Measurements from ENCODE around the gene AGT. TPM values are rescaled to one million over a fixed set of nuclear protein-coding genes. Genes with fewer than 3 reads are reported as not detected.
A peak's percentile ranks its signal among the peaks of the same experiment; 100 is the strongest.
"Not testable (repeated sequence)": the region's sequence is repeated elsewhere in the genome, so short reads cannot be mapped to it uniquely, and the experiment has no call there.

The AGT gene
- total and polyA plus RNA-seq, 3 experiments from 2014 or later, result not detected

GRCh38 chr1:230701434-230701833, 12.5 kb downstream of the AGT start:
- H3K27ac ChIP-seq (ENCODE audit: low read depth, low read length), result no peak overlapping the region
- H3K27me3 Mint-ChIP-seq, result peaks cover 7 to 8% of the 10 kb centered on the region in 2 donors
- H3K4me1 ChIP-seq (ENCODE audit: insufficient read depth, low read length), result no peaks in the 10 kb centered on the region
- H3K9me3 Mint-ChIP-seq, result no peaks in the 10 kb centered on the region
- ChIA-PET CTCF (no interaction called here), POLR2A (no interaction called here)
- H3K9me3 ChIP-seq (ENCODE audit: low read length), result no peaks in the 10 kb centered on the region
- no peak overlapping the region for H3K27ac Mint-ChIP-seq
- no peak for DNase-seq
- no peaks in the 10 kb centered on the region for H3K4me1 Mint-ChIP-seq
- no peaks in the 10 kb centered on the region for H3K36me3 ChIP-seq (ENCODE audit: insufficient read depth, low read length)
- H3K4me3 ChIP-seq (ENCODE audit: low read length), result no peak overlapping the region
- no peaks in the 10 kb centered on the region for H3K36me3 Mint-ChIP-seq
- peaks cover 3% of the 10 kb centered on the region for H3K27me3 ChIP-seq (ENCODE audit: insufficient read depth, low read length, poor library complexity, severe bottlenecking)
- H3K4me3 Mint-ChIP-seq, result no peak overlapping the region

GRCh38 chr1:230700132-230700531, 13.8 kb downstream of the AGT start:
- Histone ChIP-seq H3K27me3 (ENCODE audit: insufficient read depth, low read length, poor library complexity, severe bottlenecking) (peaks cover 3% of the 10 kb centered on the region), H3K4me1 (ENCODE audit: insufficient read depth, low read length) (no peaks in the 10 kb centered on the region), H3K9me3 (ENCODE audit: low read length) (no peaks in the 10 kb centered on the region), H3K36me3 (ENCODE audit: insufficient read depth, low read length) (no peaks in the 10 kb centered on the region), H3K27ac (ENCODE audit: low read depth, low read length) (no peak overlapping the region), H3K4me3 (ENCODE audit: low read length) (no peak overlapping the region)
- POLR2A ChIA-PET, result no interaction called here
- Mint-ChIP-seq H3K36me3 (peaks cover 0 to 2% (median 0%) of the 10 kb centered on the region in 3 donors), H3K27me3 (peaks cover 5 to 8% of the 10 kb centered on the region in 2 donors), H3K27ac (no peak overlapping the region), H3K4me1 (peaks cover 0 to 2% (median 0%) of the 10 kb centered on the region in 3 donors), H3K4me3 (no peak overlapping the region), H3K9me3 (no peaks in the 10 kb centered on the region)
- DNase-seq, result no peak
- CTCF ChIA-PET, result no interaction called here

DNA sequence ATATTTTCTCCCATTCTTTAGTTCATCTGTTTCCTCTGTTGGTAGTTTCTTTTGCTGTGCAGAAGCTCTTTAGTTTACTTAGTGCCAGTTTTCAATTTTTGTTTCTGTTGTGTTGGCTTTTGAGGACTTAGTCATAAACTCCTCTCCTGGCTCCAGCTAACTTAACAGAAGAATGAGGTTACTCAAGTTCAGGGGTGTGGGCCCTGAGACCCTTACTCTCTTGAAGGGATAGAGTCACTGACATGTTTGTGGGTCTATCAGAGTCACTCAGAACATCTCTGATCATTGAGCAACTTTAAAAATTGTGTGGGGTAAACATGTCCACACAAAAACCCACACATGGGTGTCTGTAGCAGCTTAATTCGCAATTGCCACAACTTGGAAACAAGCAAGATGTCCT, 14.2 kb downstream of the AGT start:
- H3K9me3 Mint-ChIP-seq, result no peaks in the 10 kb centered on the region
- H3K4me1 ChIP-seq (ENCODE audit: insufficient read depth, low read length), result no peaks in the 10 kb centered on the region
- H3K36me3 Mint-ChIP-seq, result peaks cover 0 to 2% (median 0%) of the 10 kb centered on the region in 3 donors
- H3K4me1 Mint-ChIP-seq, result peaks cover 0 to 2% (median 0%) of the 10 kb centered on the region in 3 donors
- ChIA-PET POLR2A (no interaction called here), CTCF (no interaction called here)
- peaks cover 5 to 7% of the 10 kb centered on the region in 2 donors for H3K27me3 Mint-ChIP-seq
- no peaks in the 10 kb centered on the region for H3K36me3 ChIP-seq (ENCODE audit: insufficient read depth, low read length)
- H3K4me3 Mint-ChIP-seq, result no peak overlapping the region
- peaks cover 3% of the 10 kb centered on the region for H3K27me3 ChIP-seq (ENCODE audit: insufficient read depth, low read length, poor library complexity, severe bottlenecking)
- H3K9me3 ChIP-seq (ENCODE audit: low read length), result no peaks in the 10 kb centered on the region
- H3K27ac ChIP-seq (ENCODE audit: low read depth, low read length), result no peak overlapping the region
- H3K27ac Mint-ChIP-seq, result peak overlapping the region in 1 of 8 donors; percentile 33
- no peak overlapping the region for H3K4me3 ChIP-seq (ENCODE audit: low read length)
- DNase-seq, result no peak

DNA sequence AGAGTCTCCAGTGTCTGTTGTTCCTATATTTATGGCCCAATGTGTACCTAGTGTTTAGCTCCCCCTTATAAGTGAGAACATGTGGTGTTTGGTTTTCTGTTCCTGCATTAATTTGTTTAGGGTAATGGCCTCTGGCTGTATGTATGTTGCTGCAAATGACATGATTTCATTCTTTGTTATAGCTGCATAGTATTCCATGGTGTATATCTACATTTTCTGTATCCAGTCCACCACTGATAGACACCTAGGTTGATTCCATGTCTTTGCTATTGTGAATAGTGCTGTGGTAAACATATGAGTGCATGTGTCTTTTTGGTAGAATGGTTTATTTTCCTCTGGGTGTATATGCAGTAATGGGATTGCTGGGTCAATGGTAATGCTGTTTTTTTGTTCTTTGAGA, 15.0 kb downstream of the AGT start:
- H3K36me3 Mint-ChIP-seq; H3K9me3 Mint-ChIP-seq; H3K4me3 ChIP-seq (ENCODE audit: low read length); H3K27me3 Mint-ChIP-seq; DNase-seq; H3K9me3 ChIP-seq (ENCODE audit: low read length); H3K36me3 ChIP-seq (ENCODE audit: insufficient read depth, low read length); H3K4me1 ChIP-seq (ENCODE audit: insufficient read depth, low read length); H3K27ac Mint-ChIP-seq; H3K27me3 ChIP-seq (ENCODE audit: insufficient read depth, low read length, poor library complexity, severe bottlenecking); H3K4me3 Mint-ChIP-seq; POLR2A ChIA-PET; H3K4me1 Mint-ChIP-seq; CTCF ChIA-PET; H3K27ac ChIP-seq (ENCODE audit: low read depth, low read length): not testable (repeated sequence)

GRCh38 chr1:230698130-230698529, 15.8 kb downstream of the AGT start:
- peaks cover 3% of the 10 kb centered on the region for H3K27me3 ChIP-seq (ENCODE audit: insufficient read depth, low read length, poor library complexity, severe bottlenecking)
- H3K4me1 Mint-ChIP-seq, result peaks cover 0 to 4% (median 2%) of the 10 kb centered on the region in 3 donors
- H3K4me3 Mint-ChIP-seq, result no peak overlapping the region
- H3K27ac ChIP-seq (ENCODE audit: low read depth, low read length), result no peak overlapping the region
- no peaks in the 10 kb centered on the region for H3K4me1 ChIP-seq (ENCODE audit: insufficient read depth, low read length)
- ChIA-PET CTCF (no interaction called here), POLR2A (no interaction called here)
- peaks cover 4 to 7% of the 10 kb centered on the region in 2 donors for H3K27me3 Mint-ChIP-seq
- H3K9me3 Mint-ChIP-seq, result no peaks in the 10 kb centered on the region
- H3K9me3 ChIP-seq (ENCODE audit: low read length), result no peaks in the 10 kb centered on the region
- peaks cover 0 to 13% (median 4%) of the 10 kb centered on the region in 3 donors for H3K36me3 Mint-ChIP-seq
- no peak for DNase-seq
- H3K4me3 ChIP-seq (ENCODE audit: low read length), result no peak overlapping the region
- no peaks in the 10 kb centered on the region for H3K36me3 ChIP-seq (ENCODE audit: insufficient read depth, low read length)
- no peak overlapping the region for H3K27ac Mint-ChIP-seq

DNA sequence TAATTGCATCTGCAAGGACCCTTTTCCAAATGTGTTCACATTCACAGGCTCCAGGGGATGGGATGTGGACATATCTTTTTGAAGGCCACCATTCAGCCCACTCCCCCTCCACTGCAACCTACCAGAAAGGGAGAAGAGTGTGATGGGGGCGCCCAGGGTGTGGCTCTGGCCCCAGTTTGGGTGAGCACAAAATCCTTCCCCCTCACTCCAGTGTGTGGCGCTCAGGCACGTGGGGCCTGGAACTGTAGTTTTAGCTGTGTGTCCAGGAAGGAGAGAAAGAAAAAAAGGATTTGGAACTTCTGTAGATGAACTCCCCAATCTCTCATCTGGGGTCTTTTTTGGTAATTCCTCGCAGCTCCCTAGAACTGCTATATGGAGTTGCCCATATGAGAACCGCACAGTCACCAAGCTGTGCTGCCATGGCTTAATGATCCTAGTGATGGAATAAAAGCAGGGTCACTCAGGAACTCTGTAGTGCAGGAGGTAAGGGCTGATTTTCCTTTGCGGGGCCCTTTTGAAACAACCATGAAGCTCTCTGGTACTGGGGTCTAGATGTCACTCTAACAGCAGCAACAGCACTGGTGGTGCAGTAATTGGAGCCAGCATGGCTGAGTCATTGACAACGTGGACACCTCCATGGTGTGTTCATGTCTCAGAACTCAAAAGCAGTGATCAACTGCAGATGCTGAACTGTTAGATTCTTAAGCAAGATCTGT, 17.0 kb downstream of the AGT start:
- Histone ChIP-seq H3K4me3 (ENCODE audit: low read length) (no peak overlapping the region), H3K36me3 (ENCODE audit: insufficient read depth, low read length) (peaks cover 8% of the 10 kb centered on the region), H3K27me3 (ENCODE audit: insufficient read depth, low read length, poor library complexity, severe bottlenecking) (peaks cover 3% of the 10 kb centered on the region), H3K4me1 (ENCODE audit: insufficient read depth, low read length) (no peaks in the 10 kb centered on the region), H3K27ac (ENCODE audit: low read depth, low read length) (no peak overlapping the region), H3K9me3 (ENCODE audit: low read length) (no peaks in the 10 kb centered on the region)
- no peak overlapping the region for H3K4me3 Mint-ChIP-seq
- no peaks in the 10 kb centered on the region for H3K9me3 Mint-ChIP-seq
- no peak for DNase-seq
- H3K27ac Mint-ChIP-seq, result peak overlapping the region in 1 of 8 donors; percentile 58
- peaks cover 0 to 25% (median 13%) of the 10 kb centered on the region in 3 donors for H3K36me3 Mint-ChIP-seq
- CTCF ChIA-PET, result no interaction called here
- POLR2A ChIA-PET, result no interaction called here
- H3K4me1 Mint-ChIP-seq, result peaks cover 0 to 4% (median 2%) of the 10 kb centered on the region in 3 donors
- peaks cover 0 to 5% of the 10 kb centered on the region in 2 donors for H3K27me3 Mint-ChIP-seq

GRCh38 chr1:230696218-230696617, 17.7 kb downstream of the AGT start:
- no peak for DNase-seq
- H3K27ac Mint-ChIP-seq, result no peak overlapping the region
- no peak overlapping the region for H3K4me3 Mint-ChIP-seq
- peaks cover 0 to 2% of the 10 kb centered on the region in 2 donors for H3K27me3 Mint-ChIP-seq
- ChIA-PET CTCF (interaction anchor here (0.9 kb wide), 1 partner anchor 12 kb away, joined by 3 read pairs; no protein-coding TSS in a partner anchor), POLR2A (no interaction called here)
- Histone ChIP-seq H3K4me3 (ENCODE audit: low read length) (no peak overlapping the region), H3K4me1 (ENCODE audit: insufficient read depth, low read length) (no peaks in the 10 kb centered on the region), H3K36me3 (ENCODE audit: insufficient read depth, low read length) (peaks cover 15% of the 10 kb centered on the region), H3K9me3 (ENCODE audit: low read length) (no peaks in the 10 kb centered on the region), H3K27me3 (ENCODE audit: insufficient read depth, low read length, poor library complexity, severe bottlenecking) (peaks cover 3% of the 10 kb centered on the region), H3K27ac (ENCODE audit: low read depth, low read length) (no peak overlapping the region)
- peaks cover 0 to 32% (median 16%) of the 10 kb centered on the region in 3 donors for H3K36me3 Mint-ChIP-seq
- H3K4me1 Mint-ChIP-seq, result peaks cover 0 to 4% (median 2%) of the 10 kb centered on the region in 3 donors
- H3K9me3 Mint-ChIP-seq, result no peaks in the 10 kb centered on the region

DNA sequence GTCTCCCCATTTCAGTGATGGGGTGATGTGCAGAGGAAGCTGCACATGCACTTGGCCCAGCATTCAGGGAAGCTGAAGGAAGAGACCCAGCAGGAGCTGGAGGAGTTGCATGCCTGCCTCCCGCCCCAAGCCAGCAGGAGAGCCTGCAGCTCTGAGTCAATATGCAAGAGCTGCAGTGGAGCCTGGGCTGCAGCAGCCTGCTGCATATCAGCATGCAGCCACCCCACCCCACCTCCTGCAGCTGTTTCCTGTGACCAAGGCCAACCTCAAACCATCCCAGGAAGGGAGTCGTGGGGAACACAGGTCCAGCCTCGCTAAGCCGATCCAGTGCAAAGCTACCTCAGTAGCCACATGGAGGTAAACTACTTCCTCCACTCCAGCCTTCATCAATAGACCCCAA, 18.9 kb downstream of the AGT start:
- Mint-ChIP-seq H3K27me3 (peaks cover 0 to 2% of the 10 kb centered on the region in 2 donors), H3K27ac (peak overlapping the region in 3 of 8 donors; percentile 6 to 76 (median 17)), H3K4me1 (peaks cover 0 to 4% (median 2%) of the 10 kb centered on the region in 3 donors), H3K4me3 (no peak overlapping the region), H3K36me3 (peaks cover 0 to 41% (median 18%) of the 10 kb centered on the region in 3 donors), H3K9me3 (no peaks in the 10 kb centered on the region)
- H3K27ac ChIP-seq (ENCODE audit: low read depth, low read length), result no peak overlapping the region
- H3K27me3 ChIP-seq (ENCODE audit: insufficient read depth, low read length, poor library complexity, severe bottlenecking), result peaks cover 3% of the 10 kb centered on the region
- peaks cover 19% of the 10 kb centered on the region for H3K36me3 ChIP-seq (ENCODE audit: insufficient read depth, low read length)
- no peaks in the 10 kb centered on the region for H3K4me1 ChIP-seq (ENCODE audit: insufficient read depth, low read length)
- no peaks in the 10 kb centered on the region for H3K9me3 ChIP-seq (ENCODE audit: low read length)
- ChIA-PET CTCF (no interaction called here), POLR2A (no interaction called here)
- DNase-seq, result no peak
- no peak overlapping the region for H3K4me3 ChIP-seq (ENCODE audit: low read length)

All from CD8-positive, alpha-beta memory T cell (primary cell).